GM19238 (cell line): ENCODE measurements around the gene HERPUD2.
"Not testable (repeated sequence)": the region's sequence is repeated elsewhere in the genome, so short reads cannot be mapped to it uniquely, and the experiment has no call there.

Experiments used
- DNase-seq: peaks from one replicate; pipeline ENCODE4 v3.0.0; 2011; ENCODE audit warnings: low spot score; ENCODE audit not compliant: insufficient read length

Gene HERPUD2

DNA sequence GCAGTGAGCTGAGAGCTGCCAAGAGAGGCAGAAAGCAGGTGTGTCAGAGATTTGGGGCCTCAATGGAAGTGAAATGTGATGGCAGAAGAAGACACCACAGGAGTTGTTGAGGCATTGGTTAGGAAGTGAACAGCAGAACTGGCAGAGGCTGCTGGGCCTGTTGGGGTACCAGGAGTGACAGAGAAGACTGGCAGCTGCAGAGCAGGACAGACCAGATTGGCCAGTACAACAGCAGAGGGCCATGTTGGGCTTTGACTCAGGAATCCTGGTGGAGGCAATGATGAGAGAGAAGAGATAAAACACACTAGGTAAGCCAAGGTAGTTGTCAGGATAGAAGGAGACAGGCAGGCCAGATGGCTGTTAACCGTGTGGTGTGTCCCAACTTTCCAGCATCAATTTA, 19.9 kb upstream of the HERPUD2 start:
- no peak for DNase-seq

DNA sequence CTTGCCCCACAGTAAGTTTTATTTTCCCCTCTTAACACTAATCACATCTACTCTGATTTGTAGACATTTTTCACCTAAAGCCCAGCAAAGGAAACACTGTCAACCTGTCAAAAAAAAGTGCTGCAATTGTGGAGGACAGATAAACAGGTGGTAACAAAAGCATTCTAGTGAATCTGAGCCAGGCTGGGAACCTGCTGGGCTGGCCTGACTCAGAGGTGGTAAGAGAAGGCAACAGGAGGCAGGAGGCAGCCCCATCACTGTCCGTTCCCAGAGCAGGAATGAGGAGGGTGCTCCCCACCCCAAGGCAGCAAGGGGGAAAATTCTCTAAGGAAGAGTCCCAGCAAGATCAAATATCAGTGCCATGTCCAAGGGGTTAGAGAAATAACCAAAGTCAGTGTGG, 19.5 kb upstream of the HERPUD2 start:
- DNase-seq: no peak

DNA sequence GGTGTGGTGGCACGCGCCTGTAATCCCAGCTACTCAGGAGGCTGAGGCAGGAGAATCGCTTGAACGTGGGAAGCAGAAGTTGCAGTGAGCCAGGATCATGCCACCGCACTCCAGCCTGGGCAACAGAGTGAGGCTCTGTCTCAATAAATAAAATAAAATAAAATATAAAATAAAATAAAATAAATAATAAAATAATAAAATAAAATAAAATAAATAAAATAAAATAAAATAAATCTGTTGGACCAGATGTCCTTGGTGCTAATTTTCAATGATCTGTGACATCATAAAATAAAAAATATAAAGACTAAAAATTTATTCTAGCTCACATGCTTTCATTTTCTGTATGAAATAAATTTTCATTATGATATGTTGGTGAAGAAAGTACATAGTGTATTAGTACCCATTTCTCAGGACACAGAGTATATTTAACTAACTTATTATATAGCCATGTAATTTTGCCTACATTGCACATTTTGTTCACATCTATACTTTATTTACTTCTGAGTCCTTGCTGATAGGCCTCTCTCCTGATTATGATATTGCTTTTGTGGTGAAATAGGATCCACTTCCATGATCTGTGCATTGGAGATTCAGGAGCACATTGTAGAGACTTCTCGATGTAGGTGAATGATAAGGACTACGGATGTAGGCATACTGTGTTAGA, 17.8 kb upstream of the HERPUD2 start:
- no peak for DNase-seq

DNA sequence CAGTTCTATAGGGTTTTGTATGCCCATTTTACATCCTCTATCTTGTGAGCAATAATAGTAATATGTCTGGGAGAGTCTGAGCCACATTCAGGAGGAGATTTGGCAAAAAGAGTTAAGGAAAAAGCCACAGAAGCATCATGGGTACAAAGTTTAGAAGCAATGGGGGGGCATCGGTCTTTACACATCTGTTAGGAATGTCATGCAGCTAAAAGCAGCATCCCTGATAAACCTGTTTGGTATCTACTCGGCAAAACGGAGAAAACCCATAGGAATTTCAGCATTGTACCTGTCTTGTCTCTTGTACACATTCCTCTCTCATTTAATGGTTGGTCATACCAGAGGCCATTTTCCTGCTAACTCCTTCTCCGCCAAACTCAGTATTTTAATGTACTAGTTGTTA, 12.5 kb upstream of the HERPUD2 start:
- no peak for DNase-seq

GRCh38 chr7:35705932-35706461, 11.1 kb upstream of the HERPUD2 start:
- no peak for DNase-seq

- DNase-seq: no peak
These were observed 9.3 kb upstream of the HERPUD2 start for GRCh38 chr7:35704261-35704660.

DNA sequence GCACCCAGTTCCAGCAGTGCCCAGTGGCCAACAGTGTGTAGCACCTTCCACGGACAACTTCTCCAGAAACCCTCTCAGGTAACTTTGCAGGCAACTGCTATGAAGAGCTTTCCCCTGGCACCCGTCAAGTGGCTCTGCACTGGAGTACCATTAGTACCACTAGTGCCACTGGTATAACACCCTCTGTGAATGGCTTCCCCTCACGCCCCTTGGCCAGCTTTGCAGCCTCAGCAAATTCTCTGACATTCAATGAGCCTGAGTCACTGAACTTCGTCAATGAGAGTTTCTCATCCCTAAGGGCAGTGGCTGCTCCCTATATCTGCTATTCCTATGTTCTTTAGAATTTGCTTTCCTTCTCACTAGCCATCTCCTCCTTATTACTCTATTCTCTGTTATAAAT, 7.6 kb upstream of the HERPUD2 start:
- DNase-seq: no peak

GRCh38 chr7:35701287-35701900, 6.5 kb upstream of the HERPUD2 start:
- no peak for DNase-seq

GRCh38 chr7:35700865-35701264, 5.9 kb upstream of the HERPUD2 start:
- DNase-seq: no peak

- DNase-seq: no peak
These were observed 5.4 kb upstream of the HERPUD2 start for GRCh38 chr7:35700333-35700732.

- DNase-seq: no peak
These were observed 4.9 kb upstream of the HERPUD2 start for GRCh38 chr7:35699796-35700305.

DNA sequence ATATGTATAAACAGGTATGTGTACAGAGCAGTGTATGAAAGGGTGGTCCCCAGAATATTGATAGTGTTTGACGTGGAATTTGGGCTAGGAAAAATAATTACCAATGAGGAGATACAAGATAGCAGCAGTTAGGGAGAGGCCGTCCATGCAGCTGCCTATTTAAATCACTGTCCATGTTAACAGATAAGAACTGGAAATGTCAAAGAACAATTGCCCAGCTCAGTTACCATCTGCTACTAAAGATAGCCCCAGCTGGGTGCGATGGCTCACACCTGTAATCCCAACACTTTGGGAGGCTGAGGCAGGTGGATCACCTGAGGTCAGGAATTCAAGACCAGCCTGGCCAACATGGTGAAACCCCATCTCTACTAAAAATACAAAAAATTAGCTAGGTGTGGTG, 3.4 kb upstream of the HERPUD2 start:
- DNase-seq: not testable (repeated sequence)

GRCh38 chr7:35697414-35698175, 2.7 kb upstream of the HERPUD2 start:
- DNase-seq: no peak

GRCh38 chr7:35695987-35696386, 1.1 kb upstream of the HERPUD2 start:
- no peak for DNase-seq

DNA sequence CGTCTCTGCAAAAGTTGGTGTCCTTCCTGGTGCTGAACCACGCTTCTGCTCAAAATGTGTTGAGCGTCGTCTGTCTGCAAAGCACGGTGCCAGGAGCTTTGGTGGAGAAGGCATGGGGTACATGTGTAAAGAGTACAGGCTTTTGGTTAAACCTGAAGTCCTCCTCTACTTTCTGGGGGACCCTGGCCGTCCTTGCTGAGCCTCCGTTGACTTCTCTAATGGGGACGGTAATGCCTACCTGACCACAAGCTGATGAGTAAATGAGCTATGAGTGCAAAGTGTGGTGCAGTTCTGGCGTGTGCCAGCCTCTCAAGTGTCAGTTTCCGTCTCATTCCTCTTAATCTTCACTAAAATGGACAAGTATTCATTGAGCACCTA, 527 bp upstream of the HERPUD2 start:
- DNase-seq: no peak

- no peak for DNase-seq
These were observed 663 bp downstream of the HERPUD2 start for GRCh38 chr7:35694161-35694783.

DNA sequence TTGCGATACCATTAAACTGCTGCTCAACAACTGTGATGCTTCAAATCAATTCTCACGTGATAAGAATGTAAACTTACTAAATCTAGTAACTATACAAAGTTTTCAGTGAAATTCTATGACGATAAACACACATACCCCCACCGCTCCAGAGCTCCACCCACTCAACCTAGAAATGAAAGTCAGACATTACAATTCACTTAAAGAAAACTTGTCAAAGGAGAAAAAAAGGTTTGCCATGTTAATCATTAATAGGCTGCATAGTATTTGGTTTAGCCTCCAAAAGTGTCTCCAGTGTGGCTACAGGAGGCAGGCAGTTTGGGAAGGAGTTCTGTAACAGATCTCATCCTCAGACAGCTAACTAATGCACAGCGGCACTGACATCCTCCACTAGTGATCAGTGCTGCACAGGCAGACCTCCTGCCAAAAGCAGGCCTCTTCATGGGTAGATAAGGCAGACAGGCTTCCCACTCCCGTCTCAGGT, 3.1 kb downstream of the HERPUD2 start:
- DNase-seq: peak; percentile 23

DNA sequence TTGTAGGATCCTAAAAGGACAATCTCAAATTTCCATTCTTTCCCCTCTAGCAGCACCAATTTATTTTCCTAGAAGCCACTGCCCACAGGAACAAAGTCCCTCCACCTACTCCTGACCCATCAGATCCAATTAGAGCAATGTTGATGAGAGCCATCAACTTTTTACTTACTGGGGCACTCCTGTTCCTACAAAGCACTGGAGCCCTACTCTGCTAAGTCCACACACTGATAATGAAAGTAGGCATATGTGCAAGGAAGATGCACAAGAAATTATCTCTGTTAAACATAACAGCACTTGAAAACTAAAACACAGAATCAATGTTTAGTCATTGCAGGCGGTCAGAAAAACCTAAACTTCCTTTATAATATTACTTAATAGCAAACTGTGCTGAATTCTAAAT, 3.6 kb downstream of the HERPUD2 start:
- DNase-seq: no peak

DNA sequence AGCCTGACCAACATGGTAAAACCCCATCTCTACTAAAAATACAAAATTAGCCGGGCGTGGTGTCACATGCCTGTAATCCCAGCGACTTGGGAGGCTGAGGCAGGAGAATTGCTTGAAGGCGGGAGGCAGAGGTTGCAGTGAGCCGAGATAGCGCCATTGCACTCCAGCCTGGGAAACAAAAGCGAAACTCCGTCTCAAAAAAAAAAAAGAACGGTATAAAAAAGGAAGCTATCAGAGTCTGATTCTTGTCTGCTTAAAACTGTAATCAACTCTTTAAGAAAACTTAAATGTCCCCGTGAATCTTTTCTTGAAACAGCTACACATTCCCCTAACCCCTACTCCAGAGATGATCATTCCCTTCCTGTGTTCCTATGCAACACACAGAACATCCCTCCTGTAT, 4.3 kb downstream of the HERPUD2 start:
- not testable (repeated sequence) for DNase-seq

DNA sequence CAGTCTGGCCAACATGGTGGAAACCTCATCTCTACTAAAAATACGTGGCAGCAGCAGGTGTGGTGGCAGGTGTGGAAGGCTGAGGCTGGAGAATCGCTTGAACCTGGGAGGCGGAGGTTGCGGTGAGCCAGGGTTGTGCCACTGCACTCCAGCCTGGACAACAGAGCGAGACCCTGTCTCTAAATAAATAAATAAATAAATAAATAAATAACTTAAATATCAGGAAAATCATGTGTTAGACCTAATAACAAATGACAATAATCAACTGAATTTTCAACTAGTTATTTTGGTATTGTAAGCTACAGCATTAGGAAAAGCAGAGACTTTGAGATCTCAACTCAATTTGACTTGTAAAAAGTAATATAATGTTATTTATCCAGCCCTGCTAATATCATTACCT, 9.2 kb downstream of the HERPUD2 start:
- DNase-seq: no peak

DNA sequence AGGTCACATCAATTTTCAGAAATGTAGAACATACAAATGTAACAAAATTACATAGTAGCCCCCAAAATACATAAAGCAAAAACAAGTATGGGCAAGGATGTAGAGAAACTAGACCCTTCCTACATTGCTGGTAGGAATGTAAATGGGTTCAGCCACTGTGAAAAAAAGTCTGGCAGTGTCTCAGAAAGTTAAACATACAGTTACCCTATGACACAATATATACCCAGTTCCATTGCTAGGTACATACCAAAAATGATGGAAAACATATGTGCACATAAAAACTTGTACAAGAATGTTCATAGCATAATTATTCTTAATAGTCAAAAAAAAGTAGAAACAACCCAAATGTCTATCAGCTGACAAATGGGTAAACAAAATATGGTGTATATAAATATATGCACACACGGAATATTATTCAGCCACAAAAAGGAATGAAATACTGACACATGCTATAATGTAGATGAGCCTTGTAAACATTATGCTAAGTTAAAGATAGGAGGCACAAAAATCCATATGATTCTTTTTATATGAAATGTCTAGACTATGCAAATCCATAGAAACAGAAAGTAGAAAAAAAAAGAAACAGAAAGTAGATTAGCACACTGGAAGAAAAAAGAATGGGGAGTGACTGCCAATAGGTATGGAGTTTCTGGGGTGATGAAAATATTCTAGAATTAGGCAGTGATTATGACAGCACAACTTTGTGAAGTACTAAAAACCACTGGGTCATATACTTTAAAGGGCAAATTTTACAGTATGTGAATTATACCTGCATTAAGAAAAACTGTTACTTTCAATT, 13.5 kb downstream of the HERPUD2 start:
- no peak for DNase-seq
